Nephron (organoid): Measurements from ENCODE around the gene DCST2.

Source experiments
- H3K27ac Mint-ChIP-seq, 3 experiments: 2 replicates each; pipeline ENCODE4 v1.8.0; 2020; ENCODE audit warnings: mixed read lengths in 3 of 3, mild to moderate bottlenecking in 2 of 3, moderate library complexity in 1 of 3
- H3K27me3 Mint-ChIP-seq: 2 replicates; pipeline ENCODE4 v1.8.0; 2021; ENCODE audit warnings: low read depth, mild to moderate bottlenecking, moderate library complexity, mixed read lengths
- H3K36me3 Mint-ChIP-seq: 2 replicates; pipeline ENCODE4 v1.8.0; 2020; ENCODE audit warnings: low read depth, mixed read lengths
- H3K4me1 Mint-ChIP-seq: 2 replicates; pipeline ENCODE4 v1.8.0; 2020; ENCODE audit warnings: mixed read lengths
- H3K4me3 Mint-ChIP-seq, 3 experiments: 2 replicates each; pipeline ENCODE4 v1.8.0; 2020; ENCODE audit warnings: mild to moderate bottlenecking in 3 of 3, mixed read lengths in 3 of 3, moderate library complexity in 2 of 3
- H3K9me3 Mint-ChIP-seq: 2 replicates; pipeline ENCODE4 v1.8.0; 2020; ENCODE audit warnings: mixed read lengths
- TF ChIP-seq, protein P1 (sequence below), 3 experiments: fragments of 200-600 bp; sonication (generic); IDR thresholded peaks; one replicate each; pipeline ENCODE4 v1.5.0; 2021; ENCODE audit warnings: antibody characterized with exemption in 3 of 3; ENCODE audit not compliant: unreplicated experiment in 3 of 3

The DCST2 gene

DNA sequence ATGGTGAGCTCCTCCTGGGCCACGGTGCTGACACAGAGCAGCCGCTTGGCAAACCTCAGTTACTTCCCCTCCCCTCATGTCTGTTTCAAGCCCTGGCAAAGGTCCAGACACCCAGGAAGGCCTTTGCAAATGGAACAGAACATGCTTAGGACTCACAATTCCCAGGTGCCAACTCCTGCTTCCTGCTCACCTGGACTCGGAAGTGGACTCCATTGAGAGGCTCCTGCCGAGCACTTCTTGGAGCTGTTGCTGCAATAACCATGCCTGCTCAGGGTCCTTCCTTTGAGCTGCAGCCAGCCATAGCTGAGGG is 10.7 kb downstream of the DCST2 start:
- TF ChIP-seq, protein P1, sequence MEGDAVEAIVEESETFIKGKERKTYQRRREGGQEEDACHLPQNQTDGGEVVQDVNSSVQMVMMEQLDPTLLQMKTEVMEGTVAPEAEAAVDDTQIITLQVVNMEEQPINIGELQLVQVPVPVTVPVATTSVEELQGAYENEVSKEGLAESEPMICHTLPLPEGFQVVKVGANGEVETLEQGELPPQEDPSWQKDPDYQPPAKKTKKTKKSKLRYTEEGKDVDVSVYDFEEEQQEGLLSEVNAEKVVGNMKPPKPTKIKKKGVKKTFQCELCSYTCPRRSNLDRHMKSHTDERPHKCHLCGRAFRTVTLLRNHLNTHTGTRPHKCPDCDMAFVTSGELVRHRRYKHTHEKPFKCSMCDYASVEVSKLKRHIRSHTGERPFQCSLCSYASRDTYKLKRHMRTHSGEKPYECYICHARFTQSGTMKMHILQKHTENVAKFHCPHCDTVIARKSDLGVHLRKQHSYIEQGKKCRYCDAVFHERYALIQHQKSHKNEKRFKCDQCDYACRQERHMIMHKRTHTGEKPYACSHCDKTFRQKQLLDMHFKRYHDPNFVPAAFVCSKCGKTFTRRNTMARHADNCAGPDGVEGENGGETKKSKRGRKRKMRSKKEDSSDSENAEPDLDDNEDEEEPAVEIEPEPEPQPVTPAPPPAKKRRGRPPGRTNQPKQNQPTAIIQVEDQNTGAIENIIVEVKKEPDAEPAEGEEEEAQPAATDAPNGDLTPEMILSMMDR (IDR thresholded peaks at IDR 0.05; ENCODE audit: unreplicated experiment in 3 of 3): no peak
- H3K36me3 Mint-ChIP-seq: no peaks in the 10 kb centered on the region
- no peaks in the 10 kb centered on the region for H3K9me3 Mint-ChIP-seq
- H3K4me1 Mint-ChIP-seq: peaks cover 13% of the 10 kb centered on the region
- H3K27ac Mint-ChIP-seq: peak overlapping the region in 1 of 3 experiments; percentile 29
- H3K4me3 Mint-ChIP-seq: no peak overlapping the region
- H3K27me3 Mint-ChIP-seq: peaks cover 11% of the 10 kb centered on the region

DNA sequence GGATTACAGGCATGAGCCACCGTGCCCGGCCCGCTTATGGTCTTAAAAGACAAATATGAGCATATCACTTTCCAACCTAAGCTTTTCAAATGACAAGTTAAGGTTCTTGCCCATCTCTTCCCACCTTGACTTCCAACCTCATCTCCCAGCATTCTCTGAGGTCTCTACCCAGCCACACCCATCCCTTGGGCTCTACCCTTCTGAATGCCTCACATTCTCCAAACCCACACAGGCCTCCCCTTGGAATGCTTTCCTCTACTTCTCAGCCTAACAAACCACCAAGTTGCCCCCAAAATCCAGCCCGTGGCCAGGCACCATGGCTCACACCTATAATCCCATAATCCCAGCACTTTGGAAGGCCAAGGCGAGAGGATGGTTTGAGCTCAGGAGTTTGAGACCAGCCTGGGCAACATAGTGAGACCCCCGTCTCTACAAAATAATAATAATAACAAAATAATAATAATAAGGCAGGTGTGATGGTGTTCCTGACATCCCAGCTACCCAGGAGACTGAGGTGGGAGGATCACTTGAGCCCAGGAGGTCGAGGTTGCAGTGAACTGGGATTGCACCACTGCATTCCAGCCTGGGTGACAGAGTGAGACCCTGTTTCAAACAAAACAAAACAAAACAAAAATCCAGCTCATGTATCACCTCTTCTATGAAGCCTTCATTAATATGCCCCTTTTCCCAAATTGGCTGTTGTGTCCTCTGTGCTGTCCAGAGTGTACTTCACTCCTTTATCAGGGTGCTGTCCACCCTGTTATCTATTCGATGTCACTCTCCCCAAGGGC is 11.2 kb downstream of the DCST2 start:
- TF ChIP-seq, protein P1 (IDR thresholded peaks at IDR 0.05; ENCODE audit: unreplicated experiment in 3 of 3): no peak
- peaks cover 11% of the 10 kb centered on the region for H3K27me3 Mint-ChIP-seq
- no peak overlapping the region for H3K4me3 Mint-ChIP-seq
- H3K9me3 Mint-ChIP-seq: no peaks in the 10 kb centered on the region
- peak overlapping the region in 1 of 3 experiments; percentile 37 for H3K27ac Mint-ChIP-seq
- H3K4me1 Mint-ChIP-seq: peaks cover 13% of the 10 kb centered on the region
- H3K36me3 Mint-ChIP-seq: no peaks in the 10 kb centered on the region

DNA sequence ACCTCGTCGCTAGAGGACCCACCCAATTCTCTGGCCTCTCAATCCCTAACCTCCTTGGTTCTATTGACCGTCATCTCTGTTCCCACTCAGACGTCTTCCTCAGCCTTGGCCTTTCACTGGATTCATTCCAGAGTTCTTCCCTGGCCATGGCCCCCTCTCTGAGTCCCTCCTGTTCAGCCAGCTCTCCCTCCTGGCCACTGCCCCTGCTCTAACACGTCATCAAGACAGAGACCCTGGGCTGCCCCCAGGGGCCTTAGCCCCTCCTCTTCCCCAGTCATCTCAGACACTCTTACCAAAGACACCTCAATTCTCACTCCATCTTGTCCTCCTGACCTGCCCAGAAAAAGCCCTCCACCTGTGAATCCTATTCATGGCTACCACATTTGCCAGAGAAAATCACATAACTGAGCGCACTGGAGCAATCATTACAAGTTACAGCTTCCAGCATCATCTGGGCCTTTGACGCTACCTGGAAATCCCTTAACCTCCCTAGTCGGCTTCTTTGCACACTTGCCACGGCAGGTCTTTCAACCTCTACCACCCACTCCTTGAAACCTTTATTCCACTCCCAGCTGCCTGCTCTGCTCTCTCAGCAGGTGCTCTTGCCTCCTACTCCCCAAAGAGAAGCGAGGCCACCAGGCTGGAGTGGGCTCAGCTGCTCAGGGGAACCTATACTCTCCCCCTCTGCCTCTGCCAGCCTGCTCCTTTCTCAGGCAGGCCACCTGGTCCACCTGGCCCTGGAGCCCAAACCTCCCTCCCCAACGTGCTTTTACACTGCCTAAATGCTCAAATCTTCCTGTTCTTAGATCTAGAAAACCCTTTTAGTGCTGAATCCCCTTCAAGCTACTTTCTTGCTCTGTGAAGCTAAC is 14.0 kb downstream of the DCST2 start:
- Mint-ChIP-seq H3K36me3 (no peaks in the 10 kb centered on the region), H3K4me3 (peak overlapping the region; percentile 44 to 70 (median 61)), H3K27ac (peak overlapping the region; percentile 1 to 90 (median 54)), H3K9me3 (no peaks in the 10 kb centered on the region), H3K27me3 (peaks cover 11% of the 10 kb centered on the region), H3K4me1 (peaks cover 13% of the 10 kb centered on the region)
- TF ChIP-seq, protein P1 (IDR thresholded peaks at IDR 0.05; ENCODE audit: unreplicated experiment in 3 of 3): no peak

DNA sequence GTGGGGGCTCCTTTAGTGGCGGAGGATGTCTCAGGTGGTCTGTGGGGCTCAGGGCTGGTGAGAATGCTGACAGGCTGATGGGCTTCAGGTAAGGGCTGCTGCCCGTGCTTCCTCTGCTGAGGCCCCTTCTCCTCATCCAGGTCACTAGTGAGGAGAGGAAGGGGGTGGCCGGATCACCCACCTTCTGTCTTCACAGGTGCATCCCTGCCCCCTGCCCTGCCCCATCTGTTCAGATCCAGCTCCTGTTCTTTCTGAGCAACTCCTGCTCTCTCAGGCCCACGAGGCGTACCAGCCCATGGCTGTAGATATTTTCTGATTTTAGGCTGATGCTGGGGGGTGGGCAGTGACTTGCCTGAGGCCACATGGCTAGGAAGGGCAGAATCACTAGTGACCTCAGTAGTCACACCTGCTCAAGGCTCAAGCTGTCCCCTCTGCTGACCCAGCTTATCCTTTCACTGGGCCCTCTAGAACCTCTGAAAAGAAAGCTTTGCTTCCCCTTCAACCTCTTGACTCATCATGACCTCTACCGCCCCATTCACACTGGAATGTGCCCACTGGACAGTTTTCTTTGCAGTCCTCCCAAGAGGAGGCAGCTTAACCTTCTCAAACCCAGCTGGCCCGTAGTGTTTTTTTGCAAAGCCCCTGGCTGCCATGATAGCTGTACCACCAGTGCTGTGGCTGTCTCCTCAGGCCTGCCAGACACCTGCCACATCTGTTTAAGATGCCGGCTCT is 14.8 kb downstream of the DCST2 start:
- Mint-ChIP-seq H3K4me3 (peak overlapping the region in 2 of 3 experiments; percentile 61 to 70), H3K36me3 (no peaks in the 10 kb centered on the region), H3K27ac (peak overlapping the region; percentile 1 to 90 (median 54)), H3K27me3 (peaks cover 5% of the 10 kb centered on the region), H3K4me1 (peaks cover 13% of the 10 kb centered on the region), H3K9me3 (no peaks in the 10 kb centered on the region)
- TF ChIP-seq, protein P1 (IDR thresholded peaks at IDR 0.05; ENCODE audit: unreplicated experiment in 3 of 3): no peak

DNA sequence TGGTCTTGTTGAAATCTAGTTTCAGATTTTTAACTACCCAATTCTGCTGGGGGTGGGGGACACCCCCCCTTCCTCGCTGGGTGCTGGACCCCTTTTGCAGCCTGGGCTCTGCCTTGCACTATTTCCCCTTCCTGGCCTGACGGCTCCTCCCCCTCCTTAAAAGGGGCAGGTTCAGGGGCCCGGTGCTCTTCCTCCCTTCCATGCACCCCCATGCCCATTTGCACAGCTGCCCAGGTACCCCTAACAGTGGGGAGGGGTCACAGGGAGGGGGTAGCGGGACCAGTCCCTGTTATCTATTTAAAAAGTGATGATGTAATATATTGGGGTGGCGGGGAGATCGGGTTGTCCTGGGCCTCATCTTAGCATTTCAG is 15.7 kb downstream of the DCST2 start:
- TF ChIP-seq, protein P1 (IDR thresholded peaks at IDR 0.05; ENCODE audit: unreplicated experiment in 3 of 3): no peak
- Mint-ChIP-seq H3K36me3 (no peaks in the 10 kb centered on the region), H3K4me1 (peaks cover 15% of the 10 kb centered on the region), H3K4me3 (peak overlapping the region; percentile 64 to 69 (median 65)), H3K27me3 (no peaks in the 10 kb centered on the region), H3K9me3 (no peaks in the 10 kb centered on the region), H3K27ac (peak overlapping the region in 1 of 3 experiments; percentile 22)
